Retinal pigment epithelial cell (primary cell): Measurements from ENCODE around the gene CRTC1.

Experiments
- DNase-seq: peaks from one replicate; pipeline ENCODE4 v3.0.0-alpha.2; 2010; ENCODE audit warnings: low read depth
- H3K4me3 ChIP-seq: 2 replicates; pipeline ENCODE4 v1.5.1; 2011; ENCODE audit warnings: mild to moderate bottlenecking, low read length, control low read depth, moderate library complexity
- CTCF ChIP-seq: conservative IDR thresholded peaks from 2 replicates; pipeline ENCODE4 v1.5.1; 2011; ENCODE audit warnings: low read depth, low read length, control low read depth, inconsistent platforms

The CRTC1 gene

DNA sequence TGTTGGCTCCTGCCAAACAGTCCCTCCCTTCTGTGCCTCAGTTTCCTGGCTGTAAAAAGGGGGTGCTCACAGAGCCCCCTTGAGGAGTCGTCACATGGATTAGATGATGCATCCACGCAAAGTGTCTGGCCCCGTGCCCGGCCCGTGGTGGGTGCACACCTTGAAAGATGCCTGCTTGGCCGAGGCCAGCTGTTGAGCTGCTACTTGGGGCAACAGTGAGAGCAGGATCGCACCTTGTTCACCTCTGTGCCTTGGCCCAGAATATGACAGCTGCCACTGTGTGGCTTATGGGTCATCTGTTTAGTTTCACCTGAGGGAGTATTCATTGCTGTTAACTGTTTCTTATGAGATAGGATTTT is 17.7 kb downstream of the CRTC1 start:
- DNase-seq, result no peak
- peak overlapping the region; percentile 47 for H3K4me3 ChIP-seq
- no peak for TF ChIP-seq CTCF

GRCh38 chr19:18704054-18704453 is 20.6 kb downstream of the CRTC1 start:
- no peak overlapping the region for H3K4me3 ChIP-seq
- TF ChIP-seq CTCF, result no peak
- DNase-seq, result no peak

DNA sequence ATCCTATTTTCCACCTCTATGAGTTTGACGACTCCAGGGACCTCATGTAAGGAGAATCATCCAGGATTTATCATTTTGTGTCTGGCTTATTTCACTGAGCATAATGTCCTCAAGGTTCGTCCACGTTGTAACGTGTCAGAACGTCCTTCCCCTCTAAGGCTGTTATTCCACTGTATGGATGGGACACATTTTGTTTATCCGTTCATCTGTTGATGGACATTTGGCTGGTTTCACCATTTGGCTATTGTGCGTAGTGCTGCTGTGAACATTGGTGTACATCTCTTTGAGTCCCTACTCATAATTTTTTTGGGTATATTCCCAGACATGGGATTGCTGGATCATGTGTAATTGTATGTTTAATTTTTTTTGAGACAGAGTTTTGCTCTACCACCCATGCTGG is 21.5 kb downstream of the CRTC1 start:
- no peak for TF ChIP-seq CTCF
- H3K4me3 ChIP-seq, result no peak overlapping the region
- DNase-seq, result no peak

DNA sequence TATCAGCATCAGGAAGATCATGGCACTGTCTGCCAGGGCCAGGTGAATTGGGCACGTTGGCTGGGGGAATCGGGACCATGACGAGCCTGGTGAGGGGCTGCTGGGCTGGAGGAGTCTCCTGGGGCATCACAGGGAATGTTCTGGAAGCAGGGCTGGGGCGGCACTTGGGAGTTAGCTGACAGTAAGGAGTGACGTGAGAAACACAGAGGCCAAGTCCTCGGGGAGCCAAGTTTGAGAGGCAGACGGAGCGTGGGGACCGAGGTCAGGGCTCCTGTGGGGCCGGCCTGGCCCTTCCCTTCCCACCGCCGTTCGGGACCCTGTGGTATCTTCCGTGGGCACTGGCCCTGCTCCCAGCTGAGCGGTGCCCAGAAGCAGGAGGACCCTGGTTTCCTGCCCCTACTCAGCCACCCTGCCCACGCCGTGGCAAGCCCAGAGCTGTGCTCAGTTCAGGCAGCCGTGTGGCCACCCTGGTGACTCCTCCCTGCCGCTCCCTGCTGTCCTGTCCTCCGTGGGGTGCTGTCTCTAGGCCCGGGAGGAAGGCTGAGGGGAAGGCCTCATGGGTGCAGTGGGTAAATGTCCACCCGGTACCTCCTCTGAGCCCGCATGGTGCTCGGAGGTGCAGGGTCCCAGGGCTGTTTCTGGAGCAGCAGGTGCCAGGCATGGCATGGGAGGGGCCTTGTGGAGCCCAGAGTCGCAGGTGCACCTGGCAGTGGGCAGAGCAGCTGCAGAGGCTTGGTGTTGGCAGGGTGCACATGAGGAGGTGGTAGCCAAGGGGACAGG is 25.2 kb downstream of the CRTC1 start:
- no peak for DNase-seq
- no peak for TF ChIP-seq CTCF
- H3K4me3 ChIP-seq, result no peak overlapping the region

- no peak overlapping the region for H3K4me3 ChIP-seq
- DNase-seq, result no peak
- no peak for TF ChIP-seq CTCF
These were observed 26.1 kb downstream of the CRTC1 start for GRCh38 chr19:18709546-18709945.

DNA sequence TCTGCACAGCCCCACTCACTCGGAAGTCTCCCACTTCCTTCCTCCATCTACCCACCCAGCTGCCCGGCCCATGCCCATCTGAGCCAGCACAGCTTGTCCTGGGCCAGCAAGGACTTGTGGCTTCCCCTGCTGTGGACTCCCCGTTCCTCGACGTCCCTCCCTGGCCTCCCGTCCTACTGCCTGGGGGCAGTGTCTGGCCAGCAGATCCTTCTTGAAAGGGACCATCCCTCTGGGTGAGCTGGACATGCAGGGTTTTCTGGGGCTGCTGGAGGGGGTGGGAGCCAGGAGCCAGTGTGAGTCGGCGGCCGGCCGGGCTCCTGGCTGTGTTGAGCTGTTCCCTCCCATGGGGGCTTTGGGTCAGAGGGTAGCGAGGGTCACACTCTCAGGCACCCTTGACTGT is 26.7 kb downstream of the CRTC1 start:
- no peak for TF ChIP-seq CTCF
- DNase-seq, result no peak
- no peak overlapping the region for H3K4me3 ChIP-seq

DNA sequence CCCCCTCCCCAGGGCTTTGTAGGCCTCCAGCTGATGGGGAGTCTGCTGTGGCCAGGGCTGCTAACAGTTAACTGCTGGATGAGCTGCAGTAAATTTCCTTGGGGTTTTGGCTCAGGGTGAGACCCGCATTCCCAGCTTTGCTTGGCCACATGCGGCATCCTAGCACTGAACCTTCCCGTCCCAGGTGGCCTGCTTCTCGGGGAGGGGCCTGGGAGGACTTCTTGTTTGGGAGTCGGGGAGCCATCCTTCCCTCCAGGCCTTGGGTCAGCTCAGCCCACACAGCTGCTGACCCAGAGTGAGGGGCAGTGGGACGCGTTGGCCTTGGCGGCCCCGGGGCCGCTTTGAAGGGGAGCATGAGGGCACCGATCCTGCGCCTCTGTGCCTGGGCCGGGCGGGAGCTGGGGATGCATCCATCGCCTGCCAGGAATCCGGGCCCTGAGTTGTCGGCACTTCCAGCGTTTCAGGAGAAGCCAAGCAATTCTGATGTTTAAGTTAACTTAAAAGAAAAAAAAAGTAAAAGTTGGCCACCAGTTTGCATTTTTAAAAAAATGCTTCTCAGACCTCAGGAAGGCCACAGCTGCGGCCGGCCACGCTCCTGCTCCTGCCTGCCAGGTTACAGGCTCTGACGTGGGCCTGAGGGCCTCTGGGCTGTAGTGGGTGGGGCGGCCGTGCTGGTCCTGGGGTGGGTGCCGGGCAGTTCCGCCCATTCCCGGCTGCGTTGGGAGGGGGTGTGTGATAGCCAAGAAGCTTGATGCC is 27.7 kb downstream of the CRTC1 start:
- TF ChIP-seq CTCF, result no peak
- no peak for DNase-seq
- H3K4me3 ChIP-seq, result no peak overlapping the region
